Epidermal melanocyte (primary cell): ENCODE results near the gene ITPR2.
"Not testable (repeated sequence)": the region's sequence is repeated elsewhere in the genome, so short reads cannot be mapped to it uniquely, and the experiment has no call there.

Experiments used
- DNase-seq: peaks from one replicate; pipeline ENCODE4 v3.0.0; 2011; ENCODE audit warnings: low spot score; ENCODE audit not compliant: insufficient read length

The ITPR2 gene

DNA sequence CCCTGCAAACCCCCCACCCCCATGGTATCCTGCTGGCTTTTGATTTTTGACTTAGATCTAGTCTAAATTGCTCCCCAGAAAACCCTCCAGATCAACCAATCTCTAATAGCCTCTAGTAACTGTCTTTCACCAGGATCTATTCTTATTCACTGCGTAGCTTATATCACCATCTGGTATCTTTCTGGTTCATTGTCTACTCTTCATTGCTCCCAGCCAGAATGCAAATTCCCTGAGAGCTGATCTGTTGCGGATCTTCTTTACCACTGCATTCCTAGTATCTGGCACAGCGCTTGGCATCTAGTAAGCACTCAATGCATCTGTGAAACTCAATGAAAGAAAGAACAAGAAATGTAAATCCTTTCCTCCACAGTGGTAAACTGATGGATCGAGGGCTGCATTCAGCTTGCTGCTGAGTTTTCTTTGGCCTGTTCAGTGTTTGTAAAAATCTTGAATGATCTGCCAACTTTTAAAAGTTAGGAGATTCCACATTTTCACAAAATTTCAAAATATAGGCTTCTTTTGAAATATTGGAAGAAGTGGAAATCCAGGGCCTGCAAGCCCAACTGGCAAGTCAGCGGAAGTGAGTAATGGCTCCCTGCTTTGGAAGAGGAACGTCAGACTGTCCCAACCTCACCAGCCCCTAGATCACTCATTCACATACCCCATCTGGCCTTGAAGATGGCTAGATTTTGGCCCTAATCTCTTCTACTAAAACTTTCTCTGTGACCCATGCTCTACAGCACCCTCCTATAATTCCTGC, 363.4 kb downstream of the ITPR2 start:
- DNase-seq = no peak

DNA sequence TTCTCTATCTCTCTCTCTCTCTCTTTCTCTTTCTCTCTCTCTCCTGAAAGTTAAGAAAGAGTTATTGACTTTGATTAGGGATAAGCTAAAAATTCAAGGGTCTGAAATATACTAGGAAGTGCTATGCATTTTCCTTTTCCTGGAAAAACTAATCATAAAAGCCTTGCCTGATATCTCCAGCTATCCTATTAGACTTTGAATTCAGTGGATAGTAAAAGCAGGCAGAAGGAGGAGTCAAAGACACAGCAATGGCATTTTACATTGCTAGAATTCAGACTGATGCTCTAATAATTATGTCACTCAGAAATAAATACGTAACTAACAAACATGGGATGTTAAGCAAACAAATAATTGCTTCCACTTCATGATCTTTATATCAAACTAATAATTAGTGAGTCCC, 365.6 kb downstream of the ITPR2 start:
- DNase-seq = no peak

DNA sequence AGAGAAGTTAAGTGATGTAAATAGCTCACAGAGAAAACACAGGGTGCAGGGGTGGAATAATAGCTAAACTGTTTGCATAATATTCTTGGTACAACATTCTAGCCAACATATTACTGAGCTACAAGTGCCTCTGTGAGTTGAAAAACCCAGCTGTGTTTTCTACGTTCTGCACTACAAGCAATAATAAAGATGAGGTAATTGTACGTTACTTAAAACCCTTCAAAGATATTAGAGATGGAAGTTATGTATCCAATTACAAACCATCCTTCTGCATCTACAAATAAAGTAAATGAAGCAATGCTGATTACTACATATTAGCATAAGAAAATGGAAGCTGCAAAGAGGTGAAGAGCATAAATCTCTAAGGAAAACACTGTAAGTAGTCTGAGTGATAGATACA, 366.3 kb downstream of the ITPR2 start:
- no peak for DNase-seq

DNA sequence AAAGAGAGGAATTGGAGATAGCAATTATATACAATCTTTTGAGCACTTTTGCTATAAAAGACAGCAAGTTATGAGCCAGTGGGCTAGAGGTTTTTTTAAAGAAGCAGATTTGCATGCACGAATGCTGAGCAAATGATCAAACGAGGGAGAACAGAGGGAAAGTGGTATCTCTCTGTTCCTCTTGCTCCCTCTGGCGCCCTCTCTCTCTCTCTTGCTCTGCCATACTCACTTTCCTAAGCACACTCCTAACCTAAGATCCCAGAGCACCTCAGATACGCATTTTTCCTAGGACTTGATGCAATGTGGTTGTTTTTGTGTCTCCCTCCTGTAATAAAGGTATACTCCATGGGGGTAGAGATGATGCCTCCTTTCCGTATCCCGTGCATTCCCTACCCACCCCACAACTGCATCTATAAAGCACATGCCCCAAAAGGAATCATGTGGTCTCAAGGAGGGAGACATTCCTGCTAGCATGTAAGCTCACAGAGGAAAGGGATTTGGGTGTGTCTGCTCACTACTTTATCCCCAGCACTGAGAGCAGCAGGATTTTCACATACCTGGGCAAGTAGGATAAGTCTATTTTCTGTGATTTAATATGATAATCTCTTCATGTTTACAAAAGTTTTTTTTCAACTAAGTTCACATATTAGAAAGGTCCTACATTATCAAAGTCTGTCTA, 367.4 kb downstream of the ITPR2 start:
- no peak for DNase-seq

DNA sequence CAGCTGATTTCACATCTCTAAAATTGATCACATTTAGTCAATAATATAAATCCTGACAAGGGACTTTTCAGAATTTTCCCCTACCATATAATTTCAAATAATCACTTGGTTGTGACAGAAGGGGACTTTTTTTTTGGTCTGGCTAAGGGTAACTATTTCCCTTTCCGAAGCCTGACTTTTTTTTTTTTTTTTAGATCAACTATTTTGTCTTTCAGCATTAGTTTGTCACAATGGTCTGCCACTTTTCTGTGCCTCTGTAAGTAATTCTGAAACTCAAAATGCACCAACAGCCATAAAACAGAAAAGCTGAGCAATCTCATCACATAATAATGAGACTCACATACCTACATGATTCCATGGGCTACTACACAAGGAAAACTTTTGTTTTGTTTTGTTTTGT, 371.2 kb downstream of the ITPR2 start:
- no peak for DNase-seq

DNA sequence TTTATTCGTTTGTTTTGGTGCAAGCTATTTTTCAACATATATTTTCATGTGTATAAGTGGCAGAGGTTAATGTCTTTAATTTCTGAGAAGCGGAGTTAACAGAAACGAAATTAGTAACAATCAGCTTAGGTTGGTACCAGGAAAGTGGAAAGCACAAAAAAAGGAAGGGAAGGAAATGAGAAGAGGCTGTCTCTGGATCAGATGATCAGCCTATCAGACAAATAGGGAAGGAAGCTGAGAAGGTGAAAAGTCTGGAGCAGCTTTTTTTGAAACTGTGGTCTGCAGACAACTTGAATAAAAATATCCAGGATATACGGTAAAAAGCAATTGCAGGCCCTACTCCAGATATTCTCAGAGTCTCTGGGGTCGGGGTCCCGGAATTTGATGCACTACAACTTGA, 372.6 kb downstream of the ITPR2 start:
- no peak for DNase-seq

DNA sequence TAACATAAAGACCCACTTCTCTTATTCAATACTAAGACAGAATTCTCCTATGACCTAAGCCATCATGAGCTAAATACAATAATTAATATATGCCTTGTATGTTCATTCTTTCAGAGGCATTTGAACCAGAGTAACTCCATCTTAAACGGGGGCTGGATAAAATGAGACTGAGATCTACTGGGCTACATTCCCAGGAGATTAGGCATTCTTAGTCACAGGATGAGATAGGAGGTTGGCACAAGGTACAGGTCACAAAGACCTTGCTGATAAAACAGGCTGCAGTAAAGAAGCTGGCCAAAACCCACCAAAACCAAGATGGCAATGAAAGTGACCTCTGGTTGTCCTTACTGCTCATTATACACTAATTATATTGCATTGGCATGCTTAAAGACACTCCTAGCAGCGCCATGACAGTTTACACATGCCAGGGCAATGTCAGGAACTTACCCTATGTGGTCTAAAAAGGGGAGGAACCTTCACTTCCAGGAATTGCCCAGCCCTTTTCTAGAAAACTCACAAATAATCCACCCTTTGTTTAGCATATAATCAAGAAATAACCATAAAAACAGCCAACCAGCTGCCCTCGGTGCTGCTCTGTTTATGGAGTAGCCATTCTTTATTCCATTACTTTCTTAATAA, 376.9 kb downstream of the ITPR2 start:
- DNase-seq = no peak

DNA sequence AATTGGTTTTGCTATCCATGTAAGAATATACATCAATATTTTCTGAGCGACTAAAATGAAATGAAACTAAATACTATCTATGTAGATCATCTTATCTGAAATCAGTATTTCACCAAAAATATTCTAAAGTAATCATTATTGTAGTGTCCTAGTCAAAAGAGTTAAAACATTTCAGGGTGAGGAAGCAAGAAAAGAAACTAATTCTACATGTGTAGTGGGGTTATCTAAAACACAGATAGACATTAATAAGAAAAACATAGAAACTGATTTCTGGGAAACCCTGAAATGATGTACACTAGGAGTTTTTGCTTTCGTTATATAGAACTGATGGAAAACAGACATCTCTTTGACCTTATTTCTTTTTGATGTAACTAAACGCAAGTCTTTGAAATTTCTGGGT, 379.7 kb downstream of the ITPR2 start:
- no peak for DNase-seq

DNA sequence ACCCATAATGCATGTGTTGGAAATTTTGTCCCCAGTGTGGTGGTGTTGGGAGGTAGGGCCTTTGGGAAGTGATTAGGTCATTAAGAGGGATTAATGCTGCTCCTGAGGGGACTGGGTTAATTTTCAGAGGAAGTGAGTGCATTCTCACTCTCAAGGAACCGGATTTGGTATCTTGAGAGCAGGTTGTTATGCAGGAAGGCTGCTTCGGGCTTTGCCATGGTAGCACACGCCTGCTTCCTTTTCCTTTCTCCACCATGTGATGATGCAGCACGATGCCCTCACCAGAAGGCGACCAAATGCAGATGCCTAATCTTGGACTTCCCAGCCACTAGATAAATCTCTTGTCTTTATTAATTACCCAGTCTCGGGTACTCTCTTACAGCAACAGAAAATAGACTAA, 380.5 kb downstream of the ITPR2 start:
- DNase-seq = no peak

DNA sequence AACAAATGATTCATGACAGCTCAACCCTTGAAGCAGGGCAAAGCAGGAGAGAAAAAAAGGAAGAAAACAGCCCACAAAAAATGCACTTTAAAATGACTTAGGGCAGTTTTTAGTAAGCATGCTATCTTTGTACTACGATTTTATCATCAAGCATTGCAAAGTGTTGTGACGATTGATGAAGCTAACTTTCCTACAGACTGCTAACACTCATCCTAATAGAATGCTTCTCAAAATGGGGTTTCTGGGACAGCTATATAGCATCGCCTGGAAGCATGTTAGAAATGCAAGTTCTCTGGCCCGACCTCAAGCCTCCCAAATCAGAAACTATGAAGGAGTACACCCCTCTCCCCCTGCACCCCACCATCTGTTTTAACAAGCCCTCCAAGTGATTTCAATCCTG, 381.2 kb downstream of the ITPR2 start:
- DNase-seq = no peak

DNA sequence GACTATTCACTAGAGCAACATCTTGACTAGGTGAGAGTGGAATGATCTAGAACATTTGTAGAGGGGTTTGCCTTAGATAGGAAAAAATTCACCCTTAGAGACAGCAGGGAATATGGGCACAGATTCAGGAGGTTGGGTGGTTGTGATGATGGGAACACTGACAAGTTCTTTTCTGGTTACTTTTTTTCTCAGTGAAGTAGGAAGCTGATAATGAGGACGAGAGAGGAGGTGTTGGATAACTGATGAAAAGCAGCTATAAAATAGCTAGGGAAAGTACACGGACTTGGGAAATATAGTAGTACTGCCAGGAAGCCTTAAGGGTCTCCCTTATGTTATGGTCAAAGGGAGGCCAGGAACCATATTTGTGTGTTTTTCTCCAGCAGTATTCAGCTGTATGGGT, 387.1 kb downstream of the ITPR2 start:
- no peak for DNase-seq

DNA sequence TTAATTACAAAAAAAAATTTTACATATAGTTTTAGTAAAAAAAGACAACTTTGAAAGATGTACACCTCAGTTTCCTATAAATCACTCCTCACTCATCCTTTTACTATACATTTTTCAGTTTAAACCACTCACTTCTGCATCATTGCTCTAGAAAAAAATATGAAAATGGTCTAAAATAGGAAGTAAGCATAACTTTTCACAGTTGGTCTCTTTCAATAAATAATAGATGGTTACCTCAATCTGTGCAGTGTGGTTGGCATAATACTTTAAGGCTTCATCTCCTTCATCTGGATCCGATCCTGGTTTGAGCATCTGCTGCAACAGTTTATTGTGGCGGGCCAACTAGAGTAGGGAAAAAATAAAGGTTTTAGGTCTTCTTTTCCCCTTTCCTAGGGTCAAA, 389.7 kb downstream of the ITPR2 start:
- DNase-seq = no peak

DNA sequence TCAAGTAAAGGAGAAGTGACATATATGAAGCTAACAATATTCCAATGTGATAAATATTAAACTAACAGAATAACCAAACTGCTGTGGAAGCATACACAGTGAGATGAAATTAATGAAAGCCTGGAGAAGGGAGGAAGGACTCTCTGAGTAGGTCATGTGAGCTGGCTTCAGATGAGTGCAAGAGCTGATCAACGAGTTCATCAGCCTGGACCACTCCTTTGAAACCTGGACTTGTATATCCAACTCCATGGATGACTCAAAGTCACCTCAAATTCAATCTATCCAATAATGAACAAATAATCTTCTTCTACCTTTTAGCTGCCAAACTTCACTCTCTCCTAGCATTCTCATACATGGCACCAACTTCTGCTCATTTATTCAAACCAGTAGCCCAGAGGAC, 391.6 kb downstream of the ITPR2 start:
- no peak for DNase-seq

DNA sequence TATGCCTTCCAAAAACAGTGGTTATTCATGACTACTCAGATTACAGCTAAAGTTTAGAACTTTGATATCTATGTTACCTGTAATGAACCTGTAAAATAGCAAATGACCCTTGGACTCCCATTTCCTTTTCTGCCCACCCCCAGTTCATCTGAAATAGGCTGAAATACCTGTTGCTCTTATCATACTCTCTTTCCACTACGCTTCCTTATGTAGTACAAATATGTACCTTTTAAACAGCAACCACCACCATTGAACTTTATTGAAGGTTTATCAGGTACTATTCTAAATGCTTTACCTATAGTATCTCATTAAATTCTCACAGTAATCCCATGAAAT, 398.0 kb downstream of the ITPR2 start:
- no peak for DNase-seq

DNA sequence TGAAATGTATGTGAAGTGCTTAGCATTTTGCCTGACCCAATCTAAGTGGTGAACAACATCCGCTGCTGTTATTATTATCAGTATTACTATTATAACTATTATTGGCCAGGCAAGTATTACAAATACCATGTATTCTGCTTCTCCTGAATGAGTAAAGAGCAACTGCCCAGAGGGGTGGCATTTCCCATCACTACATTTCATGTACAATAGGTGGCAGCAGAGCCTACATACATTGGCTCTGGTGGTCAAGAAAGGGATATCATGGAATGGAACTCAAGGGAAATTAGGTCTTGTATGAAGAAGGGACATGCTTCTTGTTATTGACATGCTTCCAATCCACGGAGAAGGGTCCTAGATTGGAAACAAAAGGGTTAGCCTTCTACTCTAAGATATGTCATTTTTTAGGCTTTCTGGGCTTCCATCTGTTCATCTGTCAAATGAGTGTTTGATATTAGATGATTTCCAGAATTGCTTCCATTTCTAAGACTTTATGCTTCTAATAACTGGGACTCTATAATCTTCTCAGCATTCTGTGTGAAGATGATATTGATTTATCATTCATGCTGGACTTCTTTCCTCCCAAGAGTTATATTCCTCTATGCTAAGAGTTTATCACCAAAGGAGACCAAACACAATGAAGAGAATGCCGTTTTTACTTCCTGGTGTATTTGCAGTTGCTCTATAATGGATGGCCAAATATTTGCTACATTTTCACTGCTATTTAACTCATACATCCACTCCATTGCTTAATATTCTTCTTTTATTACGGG, 398.5 kb downstream of the ITPR2 start:
- DNase-seq = peak; percentile 55

DNA sequence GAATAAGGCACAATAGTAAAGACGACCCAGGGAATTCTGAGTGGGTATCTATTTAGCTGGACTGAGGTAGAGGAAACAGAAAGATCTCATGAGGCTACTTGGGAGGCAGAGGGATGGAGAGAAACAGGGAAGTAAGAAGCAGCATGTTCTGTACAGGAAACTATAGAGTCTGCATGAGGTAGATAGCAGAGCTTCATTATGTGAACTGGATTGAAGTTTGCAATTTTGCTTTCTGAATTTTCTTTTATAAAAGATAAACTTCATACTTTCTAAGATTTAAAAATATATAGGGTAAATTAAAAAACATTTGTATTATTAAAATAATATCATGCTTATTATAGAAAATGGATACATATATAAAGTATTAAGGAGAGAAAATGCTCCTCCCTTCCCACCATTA, 399.3 kb downstream of the ITPR2 start:
- DNase-seq = not testable (repeated sequence)

DNA sequence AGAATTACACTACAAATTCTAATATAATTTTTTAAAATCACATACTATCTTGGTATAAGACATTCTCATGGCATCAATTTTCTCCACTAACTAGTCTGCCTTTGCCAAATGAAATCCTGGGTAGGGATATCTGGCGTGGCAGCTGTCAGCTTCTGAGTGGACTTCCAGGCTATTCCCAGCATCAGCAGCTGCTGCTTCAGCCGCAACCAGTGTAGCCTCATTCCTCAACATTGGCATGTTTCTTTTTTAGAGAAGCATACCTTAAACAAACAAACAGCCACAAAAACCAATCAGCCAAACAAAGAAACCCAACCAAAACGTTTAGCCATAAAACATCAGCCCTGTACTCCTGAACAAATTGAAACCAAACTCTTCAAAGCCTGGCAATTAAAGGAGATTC, 401.8 kb downstream of the ITPR2 start:
- DNase-seq = no peak

DNA sequence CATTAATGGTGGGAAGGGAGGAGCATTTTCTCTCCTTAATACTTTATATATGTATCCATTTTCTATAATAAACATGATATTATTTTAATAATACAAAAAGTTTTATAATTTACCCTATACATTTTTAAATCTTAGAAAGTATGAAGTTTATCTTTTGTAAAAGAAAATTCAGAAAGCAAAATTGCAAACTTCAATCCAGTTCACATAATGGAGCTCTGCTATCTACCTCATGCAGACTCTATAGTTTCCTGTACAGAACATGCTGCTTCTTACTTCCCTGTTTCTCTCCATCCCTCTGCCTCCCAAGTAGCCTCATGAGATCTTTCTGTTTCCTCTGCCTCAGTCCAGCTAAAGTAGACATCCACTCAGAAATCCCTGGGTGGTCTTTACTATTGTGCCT, 402.4 kb downstream of the ITPR2 start:
- DNase-seq = not testable (repeated sequence)

DNA sequence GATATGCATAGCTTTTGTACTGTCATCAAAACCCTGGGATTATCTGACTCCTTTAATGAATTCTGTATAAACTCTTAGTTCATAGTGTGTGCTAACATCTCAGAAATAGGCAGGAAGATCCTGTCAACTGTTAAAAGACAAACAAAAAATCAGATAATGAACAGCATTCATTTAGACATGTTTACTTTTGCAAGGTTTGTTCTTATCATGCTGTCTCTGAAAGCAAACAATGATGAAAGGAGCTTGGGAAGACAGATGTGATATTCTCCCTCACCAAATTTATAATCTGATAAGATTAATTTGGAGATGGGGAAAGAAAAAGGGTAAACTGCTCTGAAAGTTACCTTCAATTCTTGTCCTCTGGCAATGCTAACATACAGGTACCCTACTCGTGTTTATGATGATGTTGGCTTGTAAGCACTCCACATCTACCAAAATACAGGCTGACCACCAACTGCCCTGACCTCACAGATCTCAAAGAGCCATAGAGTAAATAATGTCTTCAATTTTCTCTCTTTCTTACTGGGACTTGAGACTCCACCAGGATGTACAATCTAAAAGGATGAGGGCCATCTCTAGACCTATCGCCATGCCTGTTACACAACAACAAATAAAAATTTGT, 403.8 kb downstream of the ITPR2 start:
- no peak for DNase-seq

DNA sequence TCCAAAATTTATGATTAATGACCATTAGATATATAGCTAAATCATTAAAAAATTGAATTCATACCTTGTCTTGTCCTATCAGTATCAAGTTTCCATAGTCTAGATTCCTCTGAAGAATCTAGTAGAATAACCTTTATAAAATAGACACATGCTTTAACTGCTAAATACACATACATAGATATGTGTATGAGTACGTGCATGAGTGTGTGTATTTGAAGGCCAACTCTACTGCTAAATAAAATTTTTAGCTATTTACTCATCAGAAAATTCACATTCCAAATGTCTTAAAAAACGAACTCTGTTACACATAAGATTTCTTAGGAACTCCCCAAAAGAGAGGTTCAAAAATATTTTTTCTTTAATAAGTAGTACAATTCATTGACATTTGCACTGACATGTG, 404.6 kb downstream of the ITPR2 start:
- DNase-seq = no peak

DNA sequence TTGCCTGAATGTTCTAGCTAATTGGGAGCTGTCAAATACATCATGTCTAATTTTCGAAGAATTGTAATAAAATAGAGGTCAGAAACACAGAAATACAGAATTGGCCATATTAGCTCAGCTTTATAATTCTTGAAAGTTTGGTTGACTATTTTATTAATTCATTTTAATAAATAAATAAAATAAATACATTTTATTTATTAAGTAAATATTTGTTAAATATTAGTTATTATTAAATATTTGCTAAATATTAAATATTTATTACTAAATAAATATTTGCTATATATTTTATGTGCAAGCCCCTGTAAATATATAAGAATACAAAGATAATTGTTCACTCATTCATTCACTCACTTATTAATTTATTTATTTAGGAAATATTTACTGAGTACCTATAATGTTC, 406.3 kb downstream of the ITPR2 start:
- no peak for DNase-seq
